HG03280 (cell line): Measurements from ENCODE around the gene APC2.
"Not testable (repeated sequence)": the region's sequence is repeated elsewhere in the genome, so short reads cannot be mapped to it uniquely, and the experiment has no call there.

Experiments used
- ATAC-seq: cut with Tn5 transposase; IDR thresholded peaks from one replicate; pipeline ENCODE4 v1.9.1; 2021; ENCODE audit warnings: mild to moderate bottlenecking, moderate library complexity; ENCODE audit not compliant: unreplicated experiment

The APC2 gene

DNA sequence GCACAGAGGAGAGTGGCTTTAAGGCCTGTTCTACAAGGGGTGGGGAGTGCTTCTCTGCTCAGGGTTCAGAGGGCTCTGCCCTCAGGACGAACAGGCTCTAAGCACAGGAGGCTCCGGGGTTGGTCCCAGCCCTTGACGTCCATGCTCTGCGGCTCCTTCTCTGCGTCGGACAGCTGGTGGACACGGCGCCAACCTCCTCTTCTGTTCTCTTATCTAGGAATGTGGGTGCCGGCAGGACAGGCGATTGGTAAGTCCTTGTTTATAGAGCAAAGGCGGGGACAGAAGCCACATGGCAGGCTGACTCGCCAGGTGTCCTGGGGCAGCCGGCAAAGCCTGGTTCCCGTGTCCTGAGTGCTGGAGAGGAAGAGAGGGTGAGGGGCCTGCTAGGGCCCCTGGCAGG is 20.2 kb upstream of the APC2 start:
- ATAC-seq = no peak

DNA sequence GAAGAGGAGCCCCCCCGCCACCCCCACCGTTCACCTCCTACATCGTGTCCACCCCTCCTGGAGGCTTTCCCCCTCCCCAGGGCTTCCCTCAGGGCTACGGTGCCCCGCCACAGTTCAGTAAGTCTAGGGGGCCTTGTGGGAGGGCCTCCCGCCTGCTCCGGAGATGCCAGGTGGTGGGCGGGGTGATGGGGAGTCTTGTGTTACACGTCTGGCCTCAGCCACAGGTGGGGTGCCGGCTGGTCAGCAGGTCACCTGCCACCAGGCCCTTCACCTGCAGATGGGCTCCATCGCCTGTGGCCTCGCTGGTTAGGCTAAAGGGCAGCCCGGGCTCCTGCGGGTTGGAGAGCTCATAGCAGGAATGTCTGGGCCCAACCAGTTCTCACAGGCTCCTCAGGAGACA is 19.7 kb upstream of the APC2 start:
- ATAC-seq = no peak

DNA sequence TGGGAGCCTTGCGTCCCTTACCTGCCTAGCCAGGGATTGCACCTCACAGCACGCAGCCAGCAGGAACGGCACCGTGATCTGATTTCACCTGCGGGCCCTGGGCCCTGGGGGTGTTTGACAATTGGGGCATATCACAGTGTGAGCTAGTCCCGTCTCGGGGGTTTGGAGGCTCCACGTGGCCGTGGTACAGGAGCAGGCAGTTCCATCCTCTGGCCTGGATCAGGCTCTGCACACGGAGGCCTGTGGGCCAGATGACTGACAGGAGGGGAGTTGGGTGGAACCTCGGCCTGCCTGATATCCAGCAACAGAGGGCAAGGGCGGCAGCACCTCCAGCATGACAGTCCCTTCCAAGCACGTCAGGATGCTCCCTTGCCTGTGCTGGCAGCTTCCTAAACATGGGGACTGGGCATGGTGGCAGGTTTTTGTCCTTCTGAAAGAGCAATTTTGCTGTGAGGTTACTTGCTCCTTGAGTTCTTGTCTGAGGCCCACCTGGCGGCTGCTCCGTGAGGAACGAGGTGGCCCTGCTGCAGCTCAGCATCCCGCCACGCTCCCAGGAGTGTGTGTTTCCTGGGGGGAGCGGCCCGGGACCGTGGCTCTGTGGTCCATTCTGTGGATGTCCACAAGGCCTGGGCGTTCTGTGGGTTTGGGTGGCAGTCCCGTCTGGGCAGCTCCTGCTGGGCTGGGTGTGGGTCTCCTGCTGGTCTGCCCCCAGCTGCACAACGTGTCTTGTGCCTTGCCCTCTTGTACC is 18.0 kb upstream of the APC2 start:
- ATAC-seq = no peak

DNA sequence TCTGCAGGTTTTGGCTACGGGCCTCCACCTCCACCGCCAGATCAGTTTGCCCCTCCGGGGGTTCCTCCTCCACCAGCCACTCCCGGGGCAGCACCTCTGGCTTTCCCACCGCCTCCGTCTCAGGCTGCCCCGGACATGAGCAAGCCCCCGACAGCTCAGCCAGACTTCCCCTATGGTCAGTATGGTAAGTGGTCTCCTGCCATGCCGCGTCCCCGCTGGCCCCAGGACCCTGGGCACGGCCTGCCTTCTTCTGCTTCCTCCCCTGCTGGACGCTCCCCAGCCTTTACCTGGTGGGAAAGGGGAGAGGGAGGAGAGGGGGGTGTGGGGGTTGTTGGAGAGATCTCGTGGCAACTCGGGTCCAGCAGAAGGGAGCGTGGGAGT is 17.4 kb upstream of the APC2 start:
- no peak for ATAC-seq

DNA sequence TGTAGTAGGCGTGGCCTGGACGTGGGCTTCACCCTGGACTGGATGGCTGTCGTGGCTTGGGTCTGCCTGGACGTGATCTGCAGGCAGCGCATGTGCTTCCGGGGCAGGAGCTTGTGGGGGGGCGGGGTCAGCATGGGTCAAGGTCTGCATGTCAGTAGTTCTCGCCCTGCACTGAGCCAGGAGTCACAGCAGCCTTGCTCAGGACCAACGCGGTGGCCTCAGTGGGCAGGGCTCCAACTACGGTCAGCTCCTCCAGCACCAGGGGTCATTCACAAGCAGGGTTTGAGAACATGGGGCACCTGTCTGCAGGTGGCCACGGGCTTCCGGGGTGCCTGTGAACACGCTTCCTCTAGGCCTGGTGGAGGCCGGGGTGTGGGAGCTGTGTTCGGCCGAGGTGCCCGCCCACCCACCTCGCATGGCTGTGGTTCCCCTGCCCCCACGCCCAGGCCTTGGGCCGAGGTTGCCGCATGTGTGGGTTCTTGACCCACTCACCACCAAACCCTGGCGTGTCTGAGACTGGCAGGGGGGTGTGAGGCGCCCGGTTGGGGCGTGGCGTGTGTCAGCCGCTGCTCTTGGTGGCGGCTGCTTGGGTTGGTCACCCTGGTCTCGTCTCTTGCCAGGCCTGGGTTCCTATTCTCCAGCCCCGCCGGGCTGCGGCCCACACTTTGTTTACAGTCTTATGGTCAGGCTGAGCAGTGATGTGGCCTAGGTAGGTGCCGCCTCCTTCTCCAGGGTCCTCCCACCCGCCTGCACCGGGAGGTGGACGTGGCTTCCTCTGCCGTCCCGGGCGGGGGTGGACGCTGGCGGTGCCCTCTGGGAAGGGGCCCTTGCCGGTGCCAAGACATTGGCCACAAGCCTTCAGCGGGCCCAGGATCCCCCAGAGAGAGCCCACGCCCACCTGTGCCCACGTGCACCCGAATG is 16.5 kb upstream of the APC2 start:
- no peak for ATAC-seq

DNA sequence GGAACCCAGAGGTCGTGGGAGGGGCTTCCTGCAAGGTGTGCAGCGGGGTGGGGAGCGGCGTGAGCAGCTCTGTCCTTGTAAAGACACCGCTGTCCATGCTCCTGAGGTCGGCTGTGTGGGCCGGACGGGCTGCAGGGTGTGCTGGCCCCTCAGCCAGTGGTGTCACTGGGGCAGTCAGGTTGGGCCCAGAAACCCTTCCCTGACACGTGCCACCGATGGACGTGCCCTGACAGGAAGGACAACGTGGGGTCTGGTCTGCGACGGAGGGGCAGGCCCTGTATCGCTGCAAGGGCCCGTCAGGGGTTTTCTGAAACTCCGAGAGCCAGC is 15.9 kb upstream of the APC2 start:
- ATAC-seq = no peak

DNA sequence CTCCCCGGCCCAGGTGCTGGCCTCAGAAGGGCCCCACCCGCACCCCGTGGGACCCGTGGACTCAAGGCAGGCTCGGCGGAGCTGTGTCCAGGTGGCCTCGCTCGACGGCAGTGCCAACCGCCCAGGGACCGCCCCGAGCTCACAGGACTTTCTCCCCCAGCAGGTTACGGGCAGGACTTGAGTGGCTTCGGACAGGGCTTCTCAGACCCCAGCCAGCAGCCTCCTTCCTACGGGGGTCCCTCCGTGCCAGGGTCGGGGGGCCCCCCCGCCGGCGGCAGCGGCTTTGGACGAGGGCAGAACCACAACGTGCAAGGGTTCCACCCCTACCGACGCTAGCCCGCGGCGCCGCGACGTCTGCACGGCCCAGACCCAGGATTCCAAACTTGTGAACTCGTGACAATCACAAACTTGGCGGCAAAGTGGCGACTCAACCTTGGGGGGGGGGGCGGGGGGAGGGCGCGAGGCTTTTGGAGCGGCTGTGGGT is 15.3 kb upstream of the APC2 start:
- no peak for ATAC-seq

DNA sequence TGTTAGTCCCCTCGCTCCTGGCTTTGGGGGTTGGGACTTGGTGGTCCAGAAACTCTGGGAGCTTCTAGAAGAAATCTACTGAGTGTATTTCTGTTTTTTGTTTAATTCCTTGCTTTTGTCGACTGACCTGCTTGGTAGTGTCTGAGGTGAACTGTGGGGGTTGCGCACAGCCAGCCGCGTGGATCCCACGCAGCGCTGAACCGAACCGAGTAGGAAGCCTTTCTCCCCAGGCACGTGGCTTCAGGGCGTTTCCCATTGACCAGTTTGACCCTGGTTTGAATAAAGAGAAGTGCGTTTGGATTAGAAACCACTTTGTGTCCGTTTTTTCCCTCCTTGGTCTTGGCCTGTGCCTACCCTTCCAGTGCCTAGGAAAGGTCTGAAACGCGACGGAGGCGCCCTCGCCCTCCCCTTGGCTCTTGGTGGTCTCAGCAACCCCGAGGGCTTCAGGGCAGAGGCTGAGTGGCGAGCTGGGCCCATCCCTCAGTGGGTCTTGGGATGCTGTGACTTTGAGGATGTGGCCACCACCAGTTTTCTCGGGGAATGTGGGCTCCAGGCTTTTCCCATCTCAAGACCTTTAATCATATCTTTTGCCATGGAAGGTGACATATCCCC is 14.4 kb upstream of the APC2 start:
- ATAC-seq = no peak

DNA sequence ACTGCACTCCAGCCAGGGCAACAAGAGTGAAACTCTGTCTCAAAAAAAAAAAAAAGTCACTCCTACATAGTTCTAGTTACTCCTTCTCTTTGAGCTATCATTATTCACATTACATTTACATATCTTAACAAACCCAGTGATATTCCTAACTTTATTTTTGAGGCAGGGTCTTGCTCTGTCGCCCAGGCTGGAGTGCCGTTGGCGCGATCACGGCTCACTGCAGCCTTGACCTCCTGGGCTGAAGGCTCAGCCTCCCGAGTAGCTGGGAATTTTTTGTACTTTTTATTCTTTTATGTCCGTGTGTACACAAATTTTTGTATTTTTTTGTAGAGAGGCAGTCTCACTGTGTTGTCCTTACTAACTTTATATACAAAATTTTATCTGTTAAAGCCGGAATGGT is 12.3 kb upstream of the APC2 start:
- ATAC-seq = no peak

DNA sequence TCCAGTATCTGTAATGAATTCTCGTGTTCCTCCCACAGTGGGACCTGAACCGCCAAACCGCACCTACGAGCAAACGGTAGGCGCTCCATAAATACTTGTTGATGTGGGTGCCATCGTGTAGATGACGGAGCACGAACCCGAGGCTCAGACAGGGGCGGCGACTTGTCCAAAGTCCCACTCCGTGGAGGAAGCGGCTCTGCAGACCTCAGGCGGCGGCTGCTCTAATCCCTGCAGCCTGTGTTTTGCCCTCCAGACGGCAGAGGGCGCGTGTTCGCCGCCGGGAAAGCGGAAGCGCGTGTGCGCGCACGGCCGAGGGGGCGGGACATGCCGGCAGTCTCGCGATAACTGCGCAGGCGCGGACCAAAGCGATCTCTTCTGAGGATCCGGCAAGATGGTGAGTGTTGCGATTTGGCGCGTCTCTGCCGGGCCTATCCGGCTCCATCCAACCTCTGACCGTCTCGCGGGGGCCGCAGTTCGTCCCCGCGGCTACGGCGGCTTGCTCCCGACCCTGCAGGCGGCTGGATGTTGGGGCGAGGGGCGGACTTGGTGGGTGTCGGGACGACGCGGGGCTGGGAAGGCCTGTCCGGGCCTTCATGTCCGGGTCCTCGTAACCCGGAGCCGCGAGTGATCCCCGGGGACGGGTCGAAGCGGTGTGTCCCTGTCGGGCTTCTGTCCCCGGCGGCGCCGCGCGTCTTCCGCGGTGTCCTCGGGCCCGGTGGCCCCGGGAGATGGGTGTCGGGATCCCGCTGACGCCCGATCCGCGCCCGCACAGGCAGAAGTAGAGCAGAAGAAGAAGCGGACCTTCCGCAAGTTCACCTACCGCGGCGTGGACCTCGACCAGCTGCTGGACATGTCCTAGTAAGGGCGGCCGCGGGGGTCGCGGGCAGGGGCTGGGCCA is 11.6 kb upstream of the APC2 start, which contains the start of gene RPS15:
TSS of gene RPS15 (plus strand) at position 362 of the 898 bp plus-strand sequence. CDS start at position 392, 30 bp downstream.
- ATAC-seq = peak; percentile 77

DNA sequence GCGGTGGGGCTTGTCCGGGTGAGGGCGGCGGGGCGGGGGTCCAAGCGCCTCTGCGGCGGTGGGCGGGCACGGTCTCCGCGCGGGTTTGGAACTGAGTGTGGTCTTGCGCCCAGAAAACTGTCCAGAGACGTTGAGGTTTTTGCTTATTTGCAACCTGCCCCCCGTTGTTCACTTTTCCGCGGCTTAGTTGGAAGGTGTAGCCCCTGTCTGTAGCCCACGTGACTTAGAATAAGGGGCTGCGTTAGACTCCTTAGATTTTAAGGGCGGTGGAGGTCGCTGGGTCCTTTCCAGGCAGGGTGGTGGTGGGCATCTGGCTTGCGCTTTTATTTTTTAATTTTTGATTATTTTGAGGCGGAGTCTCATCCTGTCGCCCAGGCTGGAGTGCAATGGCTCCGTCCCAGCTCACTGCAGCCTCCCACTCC is 11.0 kb upstream of the APC2 start:
- ATAC-seq = no peak

DNA sequence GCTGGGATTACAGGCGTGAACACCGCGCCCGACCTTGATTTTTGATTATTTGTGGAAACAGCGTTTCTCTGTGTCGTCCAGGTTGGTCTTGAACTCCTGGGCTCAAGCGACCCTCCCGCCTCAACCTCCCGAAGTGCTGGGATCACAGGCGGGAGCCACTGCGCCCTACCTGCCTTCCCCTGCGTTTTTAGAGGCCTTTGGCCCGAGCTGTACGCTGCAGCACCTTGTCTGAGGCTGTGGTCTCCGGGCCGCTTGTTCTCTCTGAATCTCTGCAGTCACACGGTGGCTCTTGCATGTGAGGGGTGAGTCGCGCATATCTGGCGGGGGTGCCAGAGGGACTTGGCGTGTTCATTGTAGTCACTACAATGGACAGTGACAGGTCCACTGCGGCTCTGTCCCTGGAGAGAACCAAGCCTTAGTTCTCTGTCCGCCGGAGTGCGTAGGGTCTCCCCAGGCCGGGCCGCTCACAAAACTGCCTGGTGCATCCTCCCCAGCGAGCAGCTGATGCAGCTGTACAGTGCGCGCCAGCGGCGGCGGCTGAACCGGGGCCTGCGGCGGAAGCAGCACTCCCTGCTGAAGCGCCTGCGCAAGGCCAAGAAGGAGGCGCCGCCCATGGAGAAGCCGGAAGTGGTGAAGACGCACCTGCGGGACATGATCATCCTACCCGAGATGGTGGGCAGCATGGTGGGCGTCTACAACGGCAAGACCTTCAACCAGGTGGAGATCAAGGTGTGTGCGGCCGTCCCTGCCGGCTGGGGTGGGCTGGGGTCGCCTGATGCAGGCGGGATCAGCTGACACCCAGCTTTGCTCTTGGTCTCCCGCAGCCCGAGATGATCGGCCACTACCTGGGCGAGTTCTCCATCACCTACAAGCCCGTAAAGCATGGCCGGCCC is 10.2 kb upstream of the APC2 start:
- ATAC-seq = not testable (repeated sequence)

DNA sequence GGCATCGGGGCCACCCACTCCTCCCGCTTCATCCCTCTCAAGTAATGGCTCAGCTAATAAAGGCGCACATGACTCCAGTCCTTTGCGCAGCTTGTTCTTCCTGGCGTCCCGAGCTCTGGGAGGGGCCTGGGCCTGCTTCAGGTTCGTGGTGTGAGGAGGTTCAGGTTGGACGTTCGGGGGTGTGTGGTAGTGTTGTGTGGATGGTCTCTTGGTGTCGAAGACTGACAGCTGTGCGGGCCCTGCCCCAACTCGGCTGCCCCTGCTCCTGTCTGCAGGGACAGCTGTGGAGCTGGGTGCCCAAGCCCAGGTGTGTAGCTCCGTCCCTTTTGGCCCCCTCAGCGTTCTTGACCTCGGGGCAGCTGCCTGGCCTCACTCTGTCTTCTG is 9.5 kb upstream of the APC2 start:
- no peak for ATAC-seq

DNA sequence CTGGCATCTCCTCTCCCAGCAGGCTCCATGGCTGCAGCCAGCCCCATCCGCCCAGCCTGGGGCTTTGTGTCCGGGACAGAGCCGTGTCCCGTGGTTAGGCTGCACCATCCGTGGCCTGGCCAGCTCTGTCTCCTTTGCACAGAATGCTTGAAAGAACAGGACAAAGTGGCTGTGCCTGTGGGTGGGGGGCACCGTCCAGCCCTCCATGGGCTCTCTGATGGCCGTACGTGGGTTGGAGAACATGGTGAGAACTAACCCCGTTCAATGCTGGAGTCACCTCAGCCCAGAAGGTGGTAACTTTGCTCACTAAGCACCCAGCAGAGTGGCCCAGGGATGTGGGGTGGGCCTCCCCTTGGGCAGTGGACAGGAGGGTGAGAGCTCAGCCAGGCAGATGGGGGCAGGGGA is 8.9 kb upstream of the APC2 start:
- no peak for ATAC-seq

DNA sequence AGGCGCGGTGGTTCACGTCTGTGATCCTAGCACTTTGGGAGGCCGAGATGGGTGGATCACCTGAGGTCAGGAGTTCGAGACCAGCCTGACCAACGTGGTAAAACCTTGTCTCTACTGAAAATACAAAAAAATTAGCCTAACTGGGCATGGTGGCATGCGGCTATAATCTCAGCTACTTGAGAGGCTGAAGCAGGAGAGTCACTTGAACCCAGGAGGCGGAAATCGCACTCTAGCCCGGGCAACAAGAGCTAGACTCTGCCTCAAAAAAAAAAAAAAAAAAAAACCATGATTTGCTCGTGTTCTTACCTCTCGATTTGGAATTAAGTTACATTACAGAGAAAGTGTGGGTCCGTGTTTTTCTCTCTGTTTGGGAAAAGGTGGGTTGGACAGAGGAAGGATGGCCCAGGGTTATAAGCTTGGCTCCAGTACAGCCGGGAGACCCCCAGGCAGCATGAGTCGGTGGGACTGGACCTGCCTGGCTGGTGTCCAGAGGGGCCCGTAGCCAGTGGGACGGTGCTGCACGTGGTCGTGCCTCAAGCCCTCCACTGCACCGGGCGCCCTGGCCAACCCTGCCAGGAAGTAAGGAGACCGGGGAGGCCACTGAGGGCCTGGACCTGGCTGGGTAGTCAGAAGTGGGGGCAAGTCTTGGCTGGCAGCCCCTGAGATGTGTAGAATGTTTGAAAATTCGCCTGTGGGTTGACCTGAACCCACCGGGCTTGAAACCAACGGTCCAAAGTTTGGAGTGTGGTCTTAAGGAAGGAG is 8.1 kb upstream of the APC2 start:
- ATAC-seq = no peak

DNA sequence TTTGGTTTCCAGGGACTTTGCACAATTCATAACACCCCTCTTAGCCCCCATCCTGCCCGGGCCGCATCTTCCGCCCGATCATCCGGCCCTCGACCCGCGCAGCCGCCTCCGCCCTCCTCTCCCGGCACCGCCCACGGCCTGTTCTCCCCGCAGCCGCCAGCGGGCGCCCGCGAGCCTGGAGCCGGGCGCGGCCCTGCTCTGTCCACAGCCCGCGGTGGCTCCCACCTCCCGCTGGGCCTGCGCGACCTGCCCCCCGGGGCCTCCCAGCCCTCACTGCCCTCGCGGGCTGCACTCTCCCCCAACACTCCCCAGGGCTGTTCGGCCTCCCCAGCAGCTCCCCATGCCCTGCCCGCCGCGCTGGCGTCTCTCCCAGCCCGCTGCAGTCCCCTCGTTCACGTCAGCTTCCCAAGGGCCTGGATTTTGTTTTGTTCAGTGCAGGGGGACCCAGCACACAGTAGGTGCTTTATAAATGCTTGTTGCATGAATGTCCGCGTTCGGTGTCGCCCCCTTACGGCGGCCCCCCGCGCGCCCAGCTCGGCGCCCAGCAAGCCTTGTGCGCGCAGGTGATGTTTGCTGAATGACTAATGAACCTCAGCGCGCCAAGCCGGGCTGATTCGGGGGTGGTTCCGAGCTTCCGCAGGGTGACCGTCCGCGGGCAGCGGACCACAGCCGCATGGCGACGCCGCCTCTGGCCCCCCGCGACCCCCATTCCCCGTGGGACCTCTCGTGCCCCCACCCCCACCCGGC is 4.6 kb upstream of the APC2 start:
- ATAC-seq = peak; percentile 64

DNA sequence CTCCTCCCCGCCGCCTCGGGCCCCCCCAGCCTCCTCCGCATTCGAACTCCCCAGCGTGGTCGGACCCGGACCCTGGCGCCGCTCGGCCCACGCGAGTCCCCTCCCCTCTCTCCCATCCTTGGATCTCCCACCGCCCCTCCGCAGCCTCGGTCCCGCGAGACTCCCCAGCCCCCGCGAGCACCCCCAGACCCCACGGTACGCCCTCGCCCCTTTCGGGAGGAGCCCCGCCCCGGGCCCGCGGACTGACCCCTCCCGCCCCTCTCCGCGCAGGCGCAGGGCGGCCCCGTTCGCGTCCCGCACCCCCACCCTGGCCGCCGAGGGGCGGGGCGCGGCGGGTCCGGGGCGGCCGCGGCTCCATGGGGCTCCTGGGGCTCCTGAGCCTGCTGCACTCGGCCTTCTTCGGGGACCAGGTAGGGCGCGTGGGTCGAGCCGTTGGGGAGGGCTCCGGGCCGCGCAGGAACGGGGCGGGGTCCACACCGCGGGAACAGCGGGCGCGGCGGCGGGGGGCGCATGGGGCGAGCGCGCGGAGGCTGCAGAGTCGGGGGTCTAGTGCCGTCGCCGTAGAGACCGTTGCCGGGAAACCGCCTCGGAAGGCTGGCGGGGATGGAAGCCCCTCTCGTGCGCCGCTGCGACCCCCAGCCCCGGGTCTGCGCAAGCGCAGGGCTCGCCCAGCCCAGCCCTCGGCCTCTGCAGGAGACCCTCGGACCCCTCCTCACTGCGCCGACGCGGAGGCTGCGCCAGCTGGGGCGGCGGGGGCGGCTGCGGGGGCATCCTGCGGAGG is 3.8 kb upstream of the APC2 start:
- no peak for ATAC-seq
